Mesothelial cell of epicardium (in vitro differentiated cells): ENCODE results near the gene DNAJA4. TPM values are rescaled to one million over a fixed set of nuclear protein-coding genes. Genes with fewer than 3 reads are reported as not detected.

Source experiments
- DNase-seq, 2 experiments: peaks; one replicate each; pipeline ENCODE4 v3.0.0; 2021; ENCODE audit warnings: low spot score in 2 of 2; ENCODE audit not compliant: unreplicated experiment in 2 of 2
- H3K27ac Mint-ChIP-seq: 2 replicates; pipeline ENCODE4 v1.8.0; 2021; ENCODE audit warnings: mixed read lengths
- H3K27me3 Mint-ChIP-seq: 2 replicates; pipeline ENCODE4 v1.8.0; 2021; ENCODE audit warnings: low read depth, mixed read lengths
- H3K36me3 Mint-ChIP-seq: 2 replicates; pipeline ENCODE4 v1.8.0; 2021; ENCODE audit warnings: mixed read lengths
- H3K4me1 Mint-ChIP-seq: 2 replicates; pipeline ENCODE4 v1.8.0; 2021; ENCODE audit warnings: mixed read lengths
- H3K4me3 Mint-ChIP-seq: 2 replicates; pipeline ENCODE4 v1.8.0; 2021; ENCODE audit warnings: mild to moderate bottlenecking, moderate library complexity, mixed read lengths
- H3K9me3 Mint-ChIP-seq: 2 replicates; pipeline ENCODE4 v1.8.0; 2021; ENCODE audit warnings: mixed read lengths
- CTCF ChIP-seq: fragments of 200-600 bp; sonication (generic); IDR thresholded peaks from one replicate; pipeline ENCODE4 v1.5.0; 2021; ENCODE audit warnings: antibody characterized with exemption; ENCODE audit not compliant: unreplicated experiment
- total RNA-seq: library from RNA; stranded (reverse); gene quantifications from 3 replicates; pipeline ENCODE4 v1.2.1, GENCODE V29; 2021

DNAJA4 gene
- total RNA-seq, 1 donor from 2014 or later: 0.13 TPM

- H3K9me3 Mint-ChIP-seq: no peaks in the 10 kb centered on the region
- H3K4me1 Mint-ChIP-seq: peaks cover 60% of the 10 kb centered on the region
These were observed 56.7 kb downstream of the DNAJA4 start for GRCh38 chr15:78321041-78321570.

GRCh38 chr15:78321786-78322185 lies 57.4 kb downstream of the DNAJA4 start:
- no peak for TF ChIP-seq CTCF
- H3K4me1 Mint-ChIP-seq: peaks cover 53% of the 10 kb centered on the region
- H3K27ac Mint-ChIP-seq: peak overlapping the region; percentile 72
- DNase-seq: no peak
- no peak overlapping the region for H3K4me3 Mint-ChIP-seq
- no peaks in the 10 kb centered on the region for H3K9me3 Mint-ChIP-seq
- no peaks in the 10 kb centered on the region for H3K36me3 Mint-ChIP-seq
- H3K27me3 Mint-ChIP-seq: peaks cover 2% of the 10 kb centered on the region

More at GRCh38 chr15:78321041-78321570, 56.7 kb downstream of the DNAJA4 start:
- no peak for TF ChIP-seq CTCF
- H3K4me3 Mint-ChIP-seq: no peak overlapping the region
- no peak overlapping the region for H3K27ac Mint-ChIP-seq
- peaks cover 2% of the 10 kb centered on the region for H3K27me3 Mint-ChIP-seq
- DNase-seq: no peak
- H3K36me3 Mint-ChIP-seq: no peaks in the 10 kb centered on the region

GRCh38 chr15:78322243-78322642 lies 57.9 kb downstream of the DNAJA4 start:
- H3K27ac Mint-ChIP-seq: peak overlapping the region; percentile 72
- no peaks in the 10 kb centered on the region for H3K9me3 Mint-ChIP-seq
- H3K4me3 Mint-ChIP-seq: no peak overlapping the region
- peaks cover 49% of the 10 kb centered on the region for H3K4me1 Mint-ChIP-seq
- no peaks in the 10 kb centered on the region for H3K36me3 Mint-ChIP-seq
- no peak for TF ChIP-seq CTCF
- DNase-seq: no peak
- H3K27me3 Mint-ChIP-seq: peaks cover 2% of the 10 kb centered on the region

GRCh38 chr15:78322724-78323521 lies 58.6 kb downstream of the DNAJA4 start:
- H3K27ac Mint-ChIP-seq: peak overlapping the region; percentile 72
- no peak for DNase-seq

GRCh38 chr15:78323693-78324092 lies 59.3 kb downstream of the DNAJA4 start:
- DNase-seq: no peak
- H3K27ac Mint-ChIP-seq: peak overlapping the region; percentile 63
- H3K4me3 Mint-ChIP-seq: no peak overlapping the region
- no peaks in the 10 kb centered on the region for H3K9me3 Mint-ChIP-seq
- peaks cover 42% of the 10 kb centered on the region for H3K4me1 Mint-ChIP-seq
- H3K27me3 Mint-ChIP-seq: peaks cover 2% of the 10 kb centered on the region
- TF ChIP-seq CTCF: no peak
- H3K36me3 Mint-ChIP-seq: no peaks in the 10 kb centered on the region

More at GRCh38 chr15:78322724-78323521, 58.6 kb downstream of the DNAJA4 start:
- Mint-ChIP-seq H3K27me3 (peaks cover 2% of the 10 kb centered on the region), H3K4me1 (peaks cover 43% of the 10 kb centered on the region), H3K9me3 (no peaks in the 10 kb centered on the region), H3K4me3 (no peak overlapping the region), H3K36me3 (no peaks in the 10 kb centered on the region)
- TF ChIP-seq CTCF: no peak
